K562 (cell line): Measurements from ENCODE around the gene NEURL1. TPM values are rescaled to one million over a fixed set of nuclear protein-coding genes. Genes with fewer than 3 reads are reported as not detected.

Source experiments
- polyA plus RNA-seq, 8 experiments: library from polyadenylated mRNA; depleted of rRNA in 4 of 8; stranded (reverse) in 5 of 8; unstranded in 3 of 8; fragments of >200 nt; fragmentation: Nextera tagmentation in 2 of 8; fragmentation: Illumina TruSeq in 1 of 8; extraction: Ambion mirVana in 2 of 8; extraction: Trizol in 1 of 8; gene quantifications; 2 replicates each; pipeline versions ENCODE4 v1.2.1 to v1.2.3, GENCODE V29; 2011 to 2014; ENCODE audit warnings: inconsistent platforms in 1 of 8, missing spikeins in 1 of 8
- total RNA-seq, 7 experiments: library from RNA; depleted of rRNA in 6 of 7; stranded (reverse); fragments of >200 nt in 6 of 7; fragmentation: Illumina TruSeq in 2 of 7; extraction: Trizol in 2 of 7; gene quantifications; 2 replicates each; pipeline versions ENCODE4 v1.2.1 to v1.2.3, GENCODE V29; 2011 to 2021; ENCODE audit warnings: low replicate concordance in 1 of 7
- TF ChIP-seq, protein P1 (sequence below): fragments of 250-450 bp; sonication (Bioruptor Pico); IDR thresholded peaks from 2 replicates; pipeline ENCODE4 v1.4.0; 2020

Gene NEURL1
- total and polyA plus RNA-seq, 9 of the 15 experiments (the other 6 are each of a cell fraction or from before 2014, with no cell fraction given), result 0.01 to 0.45 (median 0.16) TPM; not detected in 5

DNA sequence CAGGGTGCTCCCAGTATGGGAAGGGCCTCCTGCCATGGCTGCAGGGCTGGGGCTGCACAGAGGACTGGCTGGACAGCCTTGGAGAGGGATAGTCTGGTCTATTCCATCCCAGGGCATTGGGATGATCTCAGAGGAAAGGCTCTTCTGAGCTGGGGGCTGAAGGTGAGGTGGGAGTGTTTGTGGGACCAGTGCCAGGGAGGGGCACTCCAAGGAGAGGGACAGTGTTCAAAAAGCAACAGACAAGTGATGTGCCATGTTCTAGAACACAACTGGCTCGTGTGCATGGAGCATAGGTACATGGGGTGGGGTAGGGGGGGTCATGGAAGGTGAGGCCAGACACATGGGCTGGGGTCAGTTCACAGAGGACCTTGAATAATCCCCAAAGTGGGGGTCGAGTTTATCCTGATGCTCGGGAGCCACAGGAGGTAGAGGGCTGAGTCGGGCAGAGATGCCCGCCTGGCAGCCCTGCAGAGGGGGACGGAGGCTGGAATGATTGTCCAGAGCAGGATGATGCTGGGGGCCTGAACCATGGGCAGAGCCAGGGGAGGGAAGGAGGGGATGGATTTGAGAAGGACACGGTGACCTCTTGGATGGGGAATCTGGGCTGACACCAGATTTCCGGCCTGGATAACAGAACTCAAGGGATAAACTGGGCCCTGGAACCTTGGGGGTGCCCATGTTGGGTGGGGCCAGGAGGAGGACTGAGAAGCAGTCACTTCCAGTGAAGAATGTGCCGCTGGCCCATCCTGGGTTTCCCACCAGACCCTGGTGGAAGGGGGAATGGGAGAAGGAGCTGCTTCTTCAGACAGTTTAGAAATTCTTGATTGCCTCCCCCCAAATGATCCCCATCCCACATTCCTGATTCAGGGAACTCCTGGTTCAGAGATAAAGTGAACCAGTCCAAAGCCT is 50.4 kb downstream of the NEURL1 start (continued):
- TF ChIP-seq, protein P1, sequence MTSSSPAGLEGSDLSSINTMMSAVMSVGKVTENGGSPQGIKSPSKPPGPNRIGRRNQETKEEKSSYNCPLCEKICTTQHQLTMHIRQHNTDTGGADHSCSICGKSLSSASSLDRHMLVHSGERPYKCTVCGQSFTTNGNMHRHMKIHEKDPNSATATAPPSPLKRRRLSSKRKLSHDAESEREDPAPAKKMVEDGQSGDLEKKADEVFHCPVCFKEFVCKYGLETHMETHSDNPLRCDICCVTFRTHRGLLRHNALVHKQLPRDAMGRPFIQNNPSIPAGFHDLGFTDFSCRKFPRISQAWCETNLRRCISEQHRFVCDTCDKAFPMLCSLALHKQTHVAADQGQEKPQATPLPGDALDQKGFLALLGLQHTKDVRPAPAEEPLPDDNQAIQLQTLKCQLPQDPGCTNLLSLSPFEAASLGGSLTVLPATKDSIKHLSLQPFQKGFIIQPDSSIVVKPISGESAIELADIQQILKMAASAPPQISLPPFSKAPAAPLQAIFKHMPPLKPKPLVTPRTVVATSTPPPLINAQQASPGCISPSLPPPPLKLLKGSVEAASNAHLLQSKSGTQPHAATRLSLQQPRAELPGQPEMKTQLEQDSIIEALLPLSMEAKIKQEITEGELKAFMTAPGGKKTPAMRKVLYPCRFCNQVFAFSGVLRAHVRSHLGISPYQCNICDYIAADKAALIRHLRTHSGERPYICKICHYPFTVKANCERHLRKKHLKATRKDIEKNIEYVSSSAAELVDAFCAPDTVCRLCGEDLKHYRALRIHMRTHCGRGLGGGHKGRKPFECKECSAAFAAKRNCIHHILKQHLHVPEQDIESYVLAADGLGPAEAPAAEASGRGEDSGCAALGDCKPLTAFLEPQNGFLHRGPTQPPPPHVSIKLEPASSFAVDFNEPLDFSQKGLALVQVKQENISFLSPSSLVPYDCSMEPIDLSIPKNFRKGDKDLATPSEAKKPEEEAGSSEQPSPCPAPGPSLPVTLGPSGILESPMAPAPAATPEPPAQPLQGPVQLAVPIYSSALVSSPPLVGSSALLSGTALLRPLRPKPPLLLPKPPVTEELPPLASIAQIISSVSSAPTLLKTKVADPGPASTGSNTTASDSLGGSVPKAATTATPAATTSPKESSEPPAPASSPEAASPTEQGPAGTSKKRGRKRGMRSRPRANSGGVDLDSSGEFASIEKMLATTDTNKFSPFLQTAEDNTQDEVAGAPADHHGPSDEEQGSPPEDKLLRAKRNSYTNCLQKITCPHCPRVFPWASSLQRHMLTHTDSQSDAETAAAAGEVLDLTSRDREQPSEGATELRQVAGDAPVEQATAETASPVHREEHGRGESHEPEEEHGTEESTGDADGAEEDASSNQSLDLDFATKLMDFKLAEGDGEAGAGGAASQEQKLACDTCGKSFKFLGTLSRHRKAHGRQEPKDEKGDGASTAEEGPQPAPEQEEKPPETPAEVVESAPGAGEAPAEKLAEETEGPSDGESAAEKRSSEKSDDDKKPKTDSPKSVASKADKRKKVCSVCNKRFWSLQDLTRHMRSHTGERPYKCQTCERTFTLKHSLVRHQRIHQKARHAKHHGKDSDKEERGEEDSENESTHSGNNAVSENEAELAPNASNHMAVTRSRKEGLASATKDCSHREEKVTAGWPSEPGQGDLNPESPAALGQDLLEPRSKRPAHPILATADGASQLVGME (CRISPR knock-in tag), result no peak
